Neural cell (in vitro differentiated cells): Measurements from ENCODE around the gene EHBP1. TPM values are rescaled to one million over a fixed set of nuclear protein-coding genes. Genes with fewer than 3 reads are reported as not detected.

Experiments
- H2AFZ ChIP-seq: fragments of 200-600, 300-800 bp; sonication (generic), shearing (Covaris generic); 2 replicates; pipeline ENCODE4 v1.6.0; 2014; ENCODE audit warnings: low read depth, mild to moderate bottlenecking, antibody characterized with exemption, low read length, moderate library complexity
- H3F3A ChIP-seq: fragments of 200-600 bp; shearing (Covaris generic); 2 replicates; pipeline ENCODE4 v1.6.1; 2016; ENCODE audit warnings: mild to moderate bottlenecking, moderate library complexity, mixed read lengths, antibody characterized with exemption, low read length; ENCODE audit not compliant: insufficient read depth, poor library complexity, severe bottlenecking
- H3K27ac ChIP-seq: fragments of 200-600, 300-800 bp; sonication (generic), shearing (Covaris generic); 2 replicates; pipeline ENCODE4 v1.5.1; 2014; ENCODE audit warnings: mild to moderate bottlenecking, low read length, moderate library complexity
- H3K27me3 ChIP-seq: fragments of 300-800, 200-600 bp; sonication (generic), shearing (Covaris generic); 2 replicates; pipeline ENCODE4 v1.6.0; 2014; ENCODE audit warnings: mild to moderate bottlenecking, low read depth, low read length, moderate library complexity; ENCODE audit not compliant: insufficient read depth
- H3K36me3 ChIP-seq: fragments of 300-800, 200-600 bp; sonication (generic), shearing (Covaris generic); 2 replicates; pipeline ENCODE4 v1.5.1; 2014; ENCODE audit warnings: mild to moderate bottlenecking, antibody characterized with exemption, low read length, moderate library complexity; ENCODE audit not compliant: insufficient read depth
- H3K4me2 ChIP-seq: fragments of 300-800, 200-600 bp; sonication (generic), shearing (Covaris generic); 2 replicates; pipeline ENCODE4 v1.6.0; 2014; ENCODE audit warnings: mild to moderate bottlenecking, low read length
- H3K4me3 ChIP-seq: fragments of 300-800, 200-600 bp; sonication (generic), shearing (Covaris generic); 2 replicates; pipeline ENCODE4 v1.5.1; 2014; ENCODE audit warnings: mild to moderate bottlenecking, low read length, moderate library complexity
- H3K79me2 ChIP-seq: fragments of 200-600 bp; shearing (Covaris generic); replicated peaks from 2 replicates; pipeline ENCODE4 v1.6.0; 2014; ENCODE audit warnings: mild to moderate bottlenecking, low read length, moderate library complexity; ENCODE audit not compliant: insufficient read depth
- H3K9ac ChIP-seq: fragments of 300-800, 200-600 bp; sonication (generic), shearing (Covaris generic); 2 replicates; pipeline ENCODE4 v1.6.1; 2016; ENCODE audit warnings: mild to moderate bottlenecking, low read length, mixed read lengths
- H3K9me2 ChIP-seq: fragments of 200-600 bp; shearing (Covaris generic); 2 replicates; pipeline ENCODE4 v1.6.1; 2016; ENCODE audit warnings: mild to moderate bottlenecking, low read length, mixed read lengths; ENCODE audit not compliant: insufficient read depth
- H3K9me3 ChIP-seq: fragments of 200-600, 300-800 bp; sonication (generic), shearing (Covaris generic); 2 replicates; pipeline ENCODE4 v1.6.1; 2016; ENCODE audit warnings: mild to moderate bottlenecking, mixed run types, low read length, moderate library complexity, mixed read lengths
- H4K20me1 ChIP-seq: fragments of 200-600 bp; shearing (Covaris generic); 2 replicates; pipeline ENCODE4 v1.6.1; 2016; ENCODE audit warnings: mild to moderate bottlenecking, mixed run types; ENCODE audit not compliant: insufficient read depth
- EP300 ChIP-seq: fragments of 450-650 bp; conservative IDR thresholded peaks from 2 replicates; pipeline ENCODE4 v1.6.1; 2014; ENCODE audit warnings: antibody characterized with exemption, mild to moderate bottlenecking, moderate library complexity; ENCODE audit not compliant: poor library complexity, severe bottlenecking
- EZH2 ChIP-seq: fragments of 200-600, 300-800 bp; shearing (Covaris generic), sonication (generic); IDR thresholded peaks from 2 replicates; pipeline ENCODE4 v1.6.1; 2014; ENCODE audit warnings: antibody characterized with exemption, low read length, borderline replicate concordance, mild to moderate bottlenecking; ENCODE audit not compliant: insufficient read depth, poor library complexity, severe bottlenecking
- MXI1 ChIP-seq: fragments of 450-650 bp; conservative IDR thresholded peaks from 2 replicates; pipeline ENCODE4 v1.6.1; 2014; ENCODE audit warnings: antibody characterized with exemption, mild to moderate bottlenecking; ENCODE audit not compliant: poor library complexity, severe bottlenecking
- POLR2AphosphoS5 ChIP-seq: IDR thresholded peaks from 2 replicates; pipeline ENCODE4 v1.6.1; 2012
- RAD21 ChIP-seq: fragments of 450-650 bp; conservative IDR thresholded peaks from 2 replicates; pipeline ENCODE4 v1.6.1; 2014; ENCODE audit warnings: antibody characterized with exemption, mild to moderate bottlenecking, moderate library complexity
- SMC3 ChIP-seq: fragments of 450-650 bp; conservative IDR thresholded peaks from 2 replicates; pipeline ENCODE4 v1.6.1; 2014; ENCODE audit warnings: antibody characterized with exemption, mild to moderate bottlenecking, moderate library complexity; ENCODE audit not compliant: poor library complexity
- polyA plus RNA-seq: library from polyadenylated mRNA; depleted of rRNA; stranded (reverse); fragments of >200 nt; gene quantifications from 2 replicates; pipeline ENCODE4 v1.2.3, GENCODE V29; 2014
- TF ChIP-seq, protein P1 (sequence below): IDR thresholded peaks from 2 replicates; pipeline ENCODE4 v1.6.1; 2012; ENCODE audit warnings: borderline replicate concordance
- TF ChIP-seq, protein P2 (sequence below): fragments of 450-650 bp; IDR thresholded peaks from 2 replicates; pipeline ENCODE4 v1.5.1; 2014; ENCODE audit warnings: antibody characterized with exemption, mild to moderate bottlenecking, moderate library complexity; ENCODE audit not compliant: poor library complexity, severe bottlenecking

EHBP1 gene
- polyA plus RNA-seq, 1 donor from 2014 or later: 52.6 TPM

DNA sequence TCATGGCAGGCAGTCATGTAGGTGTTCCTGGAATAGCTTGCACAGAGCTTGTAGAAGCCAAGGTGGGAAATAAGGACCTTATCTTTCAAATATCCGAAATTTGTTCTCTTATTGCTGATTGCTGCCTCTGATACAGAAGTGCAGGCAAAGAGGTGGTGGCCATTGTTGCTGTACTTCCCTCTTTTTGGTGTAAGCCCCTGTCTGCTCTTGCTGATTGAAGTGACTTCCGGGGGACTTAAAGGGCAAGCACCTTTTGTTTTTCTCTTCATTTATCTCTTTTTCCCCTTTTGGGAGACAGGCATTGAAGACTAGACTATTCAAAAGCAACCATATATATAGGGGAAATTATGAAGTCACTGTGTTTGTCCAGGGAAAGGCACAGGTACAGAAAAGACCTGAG is 213.5 kb downstream of the EHBP1 start:
- Histone ChIP-seq H3K4me2 (no peak overlapping the region), H3K4me3 (no peak overlapping the region), H4K20me1 (no peaks in the 10 kb centered on the region)

DNA sequence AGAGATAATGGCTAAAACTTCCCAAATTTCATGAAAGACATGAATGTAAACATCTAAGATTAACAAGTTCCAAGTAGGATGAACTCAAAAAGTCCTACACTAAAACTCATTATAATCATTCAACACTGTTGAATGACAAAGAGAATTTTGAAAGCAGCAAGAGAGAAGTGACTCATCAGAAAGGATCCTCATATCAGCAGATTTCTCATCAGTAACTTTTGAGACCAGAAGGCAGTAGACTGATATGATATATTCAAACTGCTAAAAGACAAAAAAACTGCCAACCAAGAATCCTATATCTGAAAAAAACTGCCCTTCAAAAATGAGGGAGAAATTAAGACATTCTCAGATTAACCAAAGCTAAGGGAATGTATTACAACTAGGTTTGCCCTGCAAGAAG is 214.6 kb downstream of the EHBP1 start:
- Histone ChIP-seq H3K79me2 (no peaks in the 10 kb centered on the region), H3K36me3 (peaks cover 8% of the 10 kb centered on the region), H3K9ac (no peak overlapping the region), H3K4me2 (no peak overlapping the region), H4K20me1 (no peaks in the 10 kb centered on the region), H3K27ac (no peak overlapping the region), H3F3A (no peaks in the 10 kb centered on the region), H2AFZ (no peak overlapping the region), H3K9me3 (peaks cover 6% of the 10 kb centered on the region), H3K27me3 (no peaks in the 10 kb centered on the region), H3K4me3 (no peak overlapping the region), H3K9me2 (no peaks in the 10 kb centered on the region)
- TF ChIP-seq, protein P1, sequence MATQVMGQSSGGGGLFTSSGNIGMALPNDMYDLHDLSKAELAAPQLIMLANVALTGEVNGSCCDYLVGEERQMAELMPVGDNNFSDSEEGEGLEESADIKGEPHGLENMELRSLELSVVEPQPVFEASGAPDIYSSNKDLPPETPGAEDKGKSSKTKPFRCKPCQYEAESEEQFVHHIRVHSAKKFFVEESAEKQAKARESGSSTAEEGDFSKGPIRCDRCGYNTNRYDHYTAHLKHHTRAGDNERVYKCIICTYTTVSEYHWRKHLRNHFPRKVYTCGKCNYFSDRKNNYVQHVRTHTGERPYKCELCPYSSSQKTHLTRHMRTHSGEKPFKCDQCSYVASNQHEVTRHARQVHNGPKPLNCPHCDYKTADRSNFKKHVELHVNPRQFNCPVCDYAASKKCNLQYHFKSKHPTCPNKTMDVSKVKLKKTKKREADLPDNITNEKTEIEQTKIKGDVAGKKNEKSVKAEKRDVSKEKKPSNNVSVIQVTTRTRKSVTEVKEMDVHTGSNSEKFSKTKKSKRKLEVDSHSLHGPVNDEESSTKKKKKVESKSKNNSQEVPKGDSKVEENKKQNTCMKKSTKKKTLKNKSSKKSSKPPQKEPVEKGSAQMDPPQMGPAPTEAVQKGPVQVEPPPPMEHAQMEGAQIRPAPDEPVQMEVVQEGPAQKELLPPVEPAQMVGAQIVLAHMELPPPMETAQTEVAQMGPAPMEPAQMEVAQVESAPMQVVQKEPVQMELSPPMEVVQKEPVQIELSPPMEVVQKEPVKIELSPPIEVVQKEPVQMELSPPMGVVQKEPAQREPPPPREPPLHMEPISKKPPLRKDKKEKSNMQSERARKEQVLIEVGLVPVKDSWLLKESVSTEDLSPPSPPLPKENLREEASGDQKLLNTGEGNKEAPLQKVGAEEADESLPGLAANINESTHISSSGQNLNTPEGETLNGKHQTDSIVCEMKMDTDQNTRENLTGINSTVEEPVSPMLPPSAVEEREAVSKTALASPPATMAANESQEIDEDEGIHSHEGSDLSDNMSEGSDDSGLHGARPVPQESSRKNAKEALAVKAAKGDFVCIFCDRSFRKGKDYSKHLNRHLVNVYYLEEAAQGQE: no peak
- no peak for TF ChIP-seq SMC3
- TF ChIP-seq MXI1: no peak
- TF ChIP-seq EP300: no peak
- TF ChIP-seq, protein P2, sequence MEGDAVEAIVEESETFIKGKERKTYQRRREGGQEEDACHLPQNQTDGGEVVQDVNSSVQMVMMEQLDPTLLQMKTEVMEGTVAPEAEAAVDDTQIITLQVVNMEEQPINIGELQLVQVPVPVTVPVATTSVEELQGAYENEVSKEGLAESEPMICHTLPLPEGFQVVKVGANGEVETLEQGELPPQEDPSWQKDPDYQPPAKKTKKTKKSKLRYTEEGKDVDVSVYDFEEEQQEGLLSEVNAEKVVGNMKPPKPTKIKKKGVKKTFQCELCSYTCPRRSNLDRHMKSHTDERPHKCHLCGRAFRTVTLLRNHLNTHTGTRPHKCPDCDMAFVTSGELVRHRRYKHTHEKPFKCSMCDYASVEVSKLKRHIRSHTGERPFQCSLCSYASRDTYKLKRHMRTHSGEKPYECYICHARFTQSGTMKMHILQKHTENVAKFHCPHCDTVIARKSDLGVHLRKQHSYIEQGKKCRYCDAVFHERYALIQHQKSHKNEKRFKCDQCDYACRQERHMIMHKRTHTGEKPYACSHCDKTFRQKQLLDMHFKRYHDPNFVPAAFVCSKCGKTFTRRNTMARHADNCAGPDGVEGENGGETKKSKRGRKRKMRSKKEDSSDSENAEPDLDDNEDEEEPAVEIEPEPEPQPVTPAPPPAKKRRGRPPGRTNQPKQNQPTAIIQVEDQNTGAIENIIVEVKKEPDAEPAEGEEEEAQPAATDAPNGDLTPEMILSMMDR: no peak
- TF ChIP-seq RAD21: no peak
- no peak for TF ChIP-seq EZH2
- no peak for TF ChIP-seq POLR2AphosphoS5

More for the DNA sequence above, 213.5 kb downstream of the EHBP1 start:
- TF ChIP-seq, protein P1: no peak
- Histone ChIP-seq H3K79me2 (no peaks in the 10 kb centered on the region), H3K27me3 (no peaks in the 10 kb centered on the region), H3K9me2 (no peaks in the 10 kb centered on the region), H3K36me3 (peaks cover 6% of the 10 kb centered on the region), H3K27ac (no peak overlapping the region), H3F3A (no peaks in the 10 kb centered on the region), H2AFZ (no peak overlapping the region), H3K9me3 (no peaks in the 10 kb centered on the region), H3K9ac (no peak overlapping the region)
